ENCODE results near the gene CBX1. TPM values are rescaled to one million over a fixed set of nuclear protein-coding genes. Genes with fewer than 3 reads are reported as not detected.

CBX1 gene
- total RNA-seq, 1 donor from 2014 or later = 34.0 TPM

Small RNA genes lying within 50 kb of the gene (microRNA-seq; reads per million reads assigned to microRNA genes)
- 520 reads per million, percentile 81 among the genes with 10 or more reads in this experiment for gene MIR152 (ENCODE audit: borderline microRNAs expressed)

Other genes with a start within 250 kb of the CBX1 start
- 16.9 TPM for gene SP2, start 205.2 kb downstream of the CBX1 start, total RNA-seq
- 29.4 TPM for gene PNPO, start 159.9 kb downstream of the CBX1 start, total RNA-seq
- gene PRR15L, start 143.6 kb downstream of the CBX1 start, total RNA-seq = 47.4 TPM
- 140 TPM for gene CDK5RAP3, start 130.4 kb downstream of the CBX1 start, total RNA-seq
- 24.5 TPM for gene COPZ2, start 63.7 kb downstream of the CBX1 start, total RNA-seq
- gene NFE2L1, start 53.1 kb downstream of the CBX1 start, total RNA-seq = 201 TPM
- gene SNX11, start 6.3 kb upstream of the CBX1 start, total RNA-seq = 20.8 TPM